ENCODE measurements around the gene PSMB3. TPM values are rescaled to one million over a fixed set of nuclear protein-coding genes. Genes with fewer than 3 reads are reported as not detected.

The PSMB3 gene
- total and polyA plus RNA-seq, 9 of the 15 experiments (the other 6 are each of a cell fraction or from before 2014, with no cell fraction given): 460 to 2,775 (median 574) TPM

DNA sequence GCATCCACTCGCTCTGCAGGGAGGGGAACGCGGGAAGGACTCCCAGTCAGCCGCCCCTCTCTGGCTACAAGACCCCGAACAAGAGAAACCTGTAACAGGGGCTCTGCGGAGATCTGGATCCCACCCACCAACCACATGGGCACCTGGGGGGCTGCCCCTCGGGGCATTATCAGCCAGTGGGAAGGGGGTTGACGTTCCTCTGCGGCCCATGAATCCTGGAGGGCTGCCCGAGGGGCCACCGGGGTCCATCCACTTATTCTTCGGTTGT lies 2.6 kb upstream of the PSMB3 start (continued):
- TF ChIP-seq, protein P1, sequence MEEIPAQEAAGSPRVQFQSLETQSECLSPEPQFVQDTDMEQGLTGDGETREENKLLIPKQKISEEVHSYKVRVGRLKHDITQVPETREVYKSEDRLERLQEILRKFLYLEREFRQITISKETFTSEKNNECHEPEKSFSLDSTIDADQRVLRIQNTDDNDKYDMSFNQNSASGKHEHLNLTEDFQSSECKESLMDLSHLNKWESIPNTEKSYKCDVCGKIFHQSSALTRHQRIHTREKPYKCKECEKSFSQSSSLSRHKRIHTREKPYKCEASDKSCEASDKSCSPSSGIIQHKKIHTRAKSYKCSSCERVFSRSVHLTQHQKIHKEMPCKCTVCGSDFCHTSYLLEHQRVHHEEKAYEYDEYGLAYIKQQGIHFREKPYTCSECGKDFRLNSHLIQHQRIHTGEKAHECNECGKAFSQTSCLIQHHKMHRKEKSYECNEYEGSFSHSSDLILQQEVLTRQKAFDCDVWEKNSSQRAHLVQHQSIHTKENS (CRISPR knock-in tag; IDR thresholded peaks at IDR 0.05): no peak
- no peak for TF ChIP-seq KLF6 (CRISPR knock-in tag; IDR thresholded peaks at IDR 0.05; ENCODE audit: borderline replicate concordance)
- no peak for TF ChIP-seq ZC3H8 (IDR thresholded peaks at IDR 0.05)
- TF ChIP-seq TAF1 (IDR thresholded peaks at IDR 0.05; ENCODE audit: control insufficient read depth, extremely low read depth, insufficient read depth, low read length, severe bottlenecking): no peak
- TF ChIP-seq, protein P2, sequence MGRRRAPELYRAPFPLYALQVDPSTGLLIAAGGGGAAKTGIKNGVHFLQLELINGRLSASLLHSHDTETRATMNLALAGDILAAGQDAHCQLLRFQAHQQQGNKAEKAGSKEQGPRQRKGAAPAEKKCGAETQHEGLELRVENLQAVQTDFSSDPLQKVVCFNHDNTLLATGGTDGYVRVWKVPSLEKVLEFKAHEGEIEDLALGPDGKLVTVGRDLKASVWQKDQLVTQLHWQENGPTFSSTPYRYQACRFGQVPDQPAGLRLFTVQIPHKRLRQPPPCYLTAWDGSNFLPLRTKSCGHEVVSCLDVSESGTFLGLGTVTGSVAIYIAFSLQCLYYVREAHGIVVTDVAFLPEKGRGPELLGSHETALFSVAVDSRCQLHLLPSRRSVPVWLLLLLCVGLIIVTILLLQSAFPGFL (CRISPR knock-in tag; IDR thresholded peaks at IDR 0.05): 0 out of 2 replicates have a peak, but pooled peaks have one; percentile 67
- no peak for TF ChIP-seq TSC22D4 (tag; IDR thresholded peaks at IDR 0.05)
- TF ChIP-seq CBFB (CRISPR knock-in tag; IDR thresholded peaks at IDR 0.05): no peak
- no peak for TF ChIP-seq ZNF511 (CRISPR knock-in tag; IDR thresholded peaks at IDR 0.05)
- TF ChIP-seq SMARCB1 (IDR thresholded peaks at IDR 0.05; ENCODE audit: insufficient read length, low read depth): no peak
- TF ChIP-seq ZNF395 (CRISPR knock-in tag; IDR thresholded peaks at IDR 0.05): no peak
- TF ChIP-seq TBP (optimal IDR thresholded peaks at IDR 0.05; ENCODE audit: low read depth, low read length): no peak
- no peak for TF ChIP-seq CBX1 (IDR thresholded peaks at IDR 0.05; ENCODE audit: low read depth)
- no peak for TF ChIP-seq NKRF (IDR thresholded peaks at IDR 0.05; ENCODE audit: borderline replicate concordance)
- no peak for TF ChIP-seq HDAC6 (IDR thresholded peaks at IDR 0.05; ENCODE audit: low read depth, low read length)
- TF ChIP-seq SP1 (CRISPR knock-in tag; IDR thresholded peaks at IDR 0.05): no peak
- TF ChIP-seq GABPA (tag; conservative IDR thresholded peaks at IDR 0.05; ENCODE audit: low read depth): peak; percentile 41
- TF ChIP-seq, protein P3, sequence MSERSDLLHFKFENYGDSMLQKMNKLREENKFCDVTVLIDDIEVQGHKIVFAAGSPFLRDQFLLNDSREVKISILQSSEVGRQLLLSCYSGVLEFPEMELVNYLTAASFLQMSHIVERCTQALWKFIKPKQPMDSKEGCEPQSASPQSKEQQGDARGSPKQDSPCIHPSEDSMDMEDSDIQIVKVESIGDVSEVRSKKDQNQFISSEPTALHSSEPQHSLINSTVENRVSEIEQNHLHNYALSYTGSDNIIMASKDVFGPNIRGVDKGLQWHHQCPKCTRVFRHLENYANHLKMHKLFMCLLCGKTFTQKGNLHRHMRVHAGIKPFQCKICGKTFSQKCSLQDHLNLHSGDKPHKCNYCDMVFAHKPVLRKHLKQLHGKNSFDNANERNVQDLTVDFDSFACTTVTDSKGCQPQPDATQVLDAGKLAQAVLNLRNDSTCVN (CRISPR knock-in tag; IDR thresholded peaks at IDR 0.05): no peak
- no peak for TF ChIP-seq ZZZ3 (IDR thresholded peaks at IDR 0.05)
- TF ChIP-seq ZNF121 (CRISPR knock-in tag; conservative IDR thresholded peaks at IDR 0.05): no peak
- TF ChIP-seq STAT5B (CRISPR knock-in tag; IDR thresholded peaks at IDR 0.05): no peak
- TF ChIP-seq ZKSCAN3 (CRISPR knock-in tag; IDR thresholded peaks at IDR 0.05): no peak
- no peak for TF ChIP-seq IRF1 (CRISPR knock-in tag; IDR thresholded peaks at IDR 0.05; ENCODE audit: borderline replicate concordance)

All from K562 (cell line).